Activated T-helper 17 cell treated with anti-CD3 and anti-CD28 coated beads, Interleukin-2, amount 50 U/mL, for 72 hours (primary cell): ENCODE measurements around the gene MLYCD. TPM values are rescaled to one million over a fixed set of nuclear protein-coding genes. Genes with fewer than 3 reads are reported as not detected.

Experiments
- ATAC-seq: fragments of 150-1000 bp; cut with Tn5 transposase; replicated peaks from 2 replicates; pipeline ENCODE4 v1.10.0; 2021; ENCODE audit warnings: mild to moderate bottlenecking, moderate library complexity
- H3K27ac Mint-ChIP-seq: one replicate; pipeline ENCODE4 v1.8.0; 2022; ENCODE audit warnings: mixed read lengths
- H3K27me3 Mint-ChIP-seq: one replicate; pipeline ENCODE4 v1.8.0; 2022; ENCODE audit warnings: mixed read lengths
- H3K36me3 Mint-ChIP-seq: one replicate; pipeline ENCODE4 v1.8.0; 2022; ENCODE audit warnings: low read depth, mild to moderate bottlenecking, mixed read lengths
- H3K4me1 Mint-ChIP-seq: one replicate; pipeline ENCODE4 v1.8.0; 2022; ENCODE audit warnings: mixed read lengths
- H3K4me3 Mint-ChIP-seq: one replicate; pipeline ENCODE4 v1.8.0; 2022; ENCODE audit warnings: mild to moderate bottlenecking, mixed read lengths
- H3K9me3 Mint-ChIP-seq: one replicate; pipeline ENCODE4 v1.8.0; 2022; ENCODE audit warnings: mixed read lengths
- total RNA-seq, 2 donors: library from RNA; stranded (reverse); gene quantifications; one replicate each; pipeline ENCODE4 v1.2.3, GENCODE V29; 2022

MLYCD gene
- total RNA-seq, 2 donors from 2014 or later = 2.7 to 4.3 TPM

- no peak overlapping the region for H3K4me3 Mint-ChIP-seq
- ATAC-seq = no peak
- no peaks in the 10 kb centered on the region for H3K4me1 Mint-ChIP-seq
- H3K27me3 Mint-ChIP-seq = peaks cover 10% of the 10 kb centered on the region
- no peak overlapping the region for H3K27ac Mint-ChIP-seq
- H3K36me3 Mint-ChIP-seq = no peaks in the 10 kb centered on the region
- no peaks in the 10 kb centered on the region for H3K9me3 Mint-ChIP-seq
Measured at GRCh38 chr16:83886199-83886971, 12.5 kb upstream of the MLYCD start.

- Mint-ChIP-seq H3K36me3 (no peaks in the 10 kb centered on the region), H3K27me3 (peaks cover 8% of the 10 kb centered on the region), H3K9me3 (no peaks in the 10 kb centered on the region), H3K27ac (no peak overlapping the region), H3K4me3 (no peak overlapping the region), H3K4me1 (no peaks in the 10 kb centered on the region)
- ATAC-seq = no peak
Measured at GRCh38 chr16:83887080-83887479, 11.8 kb upstream of the MLYCD start.

- no peak for ATAC-seq
- peaks cover 10% of the 10 kb centered on the region for H3K27me3 Mint-ChIP-seq
- no peaks in the 10 kb centered on the region for H3K4me1 Mint-ChIP-seq
- H3K27ac Mint-ChIP-seq = no peak overlapping the region
- H3K4me3 Mint-ChIP-seq = no peak overlapping the region
- no peaks in the 10 kb centered on the region for H3K36me3 Mint-ChIP-seq
- no peaks in the 10 kb centered on the region for H3K9me3 Mint-ChIP-seq
Measured at GRCh38 chr16:83887564-83887963, 11.4 kb upstream of the MLYCD start.

GRCh38 chr16:83888672-83889044 is 10.3 kb upstream of the MLYCD start:
- Mint-ChIP-seq H3K4me3 (no peak overlapping the region), H3K27ac (no peak overlapping the region), H3K9me3 (no peaks in the 10 kb centered on the region), H3K27me3 (peaks cover 14% of the 10 kb centered on the region), H3K36me3 (no peaks in the 10 kb centered on the region), H3K4me1 (no peaks in the 10 kb centered on the region)
- ATAC-seq = no peak

GRCh38 chr16:83890359-83890758 is 8.6 kb upstream of the MLYCD start:
- Mint-ChIP-seq H3K9me3 (no peaks in the 10 kb centered on the region), H3K27ac (no peak overlapping the region), H3K4me1 (no peaks in the 10 kb centered on the region), H3K4me3 (no peak overlapping the region), H3K27me3 (peaks cover 14% of the 10 kb centered on the region), H3K36me3 (no peaks in the 10 kb centered on the region)
- no peak for ATAC-seq

GRCh38 chr16:83891742-83892141 is 7.2 kb upstream of the MLYCD start:
- Mint-ChIP-seq H3K27ac (no peak overlapping the region), H3K36me3 (no peaks in the 10 kb centered on the region), H3K27me3 (peaks cover 19% of the 10 kb centered on the region), H3K9me3 (no peaks in the 10 kb centered on the region), H3K4me3 (no peak overlapping the region), H3K4me1 (no peaks in the 10 kb centered on the region)
- no peak for ATAC-seq

GRCh38 chr16:83895243-83895642 is 3.7 kb upstream of the MLYCD start:
- ATAC-seq = no peak
- Mint-ChIP-seq H3K4me1 (peaks cover 11% of the 10 kb centered on the region), H3K27ac (no peak overlapping the region), H3K36me3 (peaks cover 6% of the 10 kb centered on the region), H3K9me3 (no peaks in the 10 kb centered on the region), H3K27me3 (peaks cover 19% of the 10 kb centered on the region), H3K4me3 (no peak overlapping the region)

GRCh38 chr16:83895942-83896341 is 3.0 kb upstream of the MLYCD start:
- Mint-ChIP-seq H3K36me3 (peaks cover 6% of the 10 kb centered on the region), H3K27me3 (peaks cover 15% of the 10 kb centered on the region), H3K4me1 (peaks cover 13% of the 10 kb centered on the region), H3K9me3 (no peaks in the 10 kb centered on the region), H3K27ac (no peak overlapping the region), H3K4me3 (no peak overlapping the region)
- no peak for ATAC-seq

GRCh38 chr16:83899272-83899897 is 470 bp downstream of the MLYCD start:
- peak overlapping the region; percentile 92 for H3K4me3 Mint-ChIP-seq
- peaks cover 28% of the 10 kb centered on the region for H3K4me1 Mint-ChIP-seq
- H3K27me3 Mint-ChIP-seq = peaks cover 4% of the 10 kb centered on the region
- H3K36me3 Mint-ChIP-seq = peaks cover 6% of the 10 kb centered on the region
- H3K9me3 Mint-ChIP-seq = no peaks in the 10 kb centered on the region
- ATAC-seq = peak; percentile 52
- H3K27ac Mint-ChIP-seq = peak overlapping the region; percentile 89

- peak overlapping the region; percentile 89 for H3K27ac Mint-ChIP-seq
- H3K4me1 Mint-ChIP-seq = peaks cover 28% of the 10 kb centered on the region
- ATAC-seq = no peak
- no peaks in the 10 kb centered on the region for H3K9me3 Mint-ChIP-seq
- peak overlapping the region; percentile 92 for H3K4me3 Mint-ChIP-seq
- H3K36me3 Mint-ChIP-seq = peaks cover 6% of the 10 kb centered on the region
- peaks cover 4% of the 10 kb centered on the region for H3K27me3 Mint-ChIP-seq
Measured at GRCh38 chr16:83899978-83900377, 1.1 kb downstream of the MLYCD start.

GRCh38 chr16:83900571-83900970 is 1.7 kb downstream of the MLYCD start:
- Mint-ChIP-seq H3K9me3 (no peaks in the 10 kb centered on the region), H3K4me3 (peak overlapping the region; percentile 92), H3K36me3 (peaks cover 6% of the 10 kb centered on the region), H3K27me3 (peaks cover 4% of the 10 kb centered on the region), H3K27ac (no peak overlapping the region), H3K4me1 (peaks cover 28% of the 10 kb centered on the region)
- no peak for ATAC-seq

- Mint-ChIP-seq H3K4me3 (peak overlapping the region; percentile 92), H3K27ac (no peak overlapping the region), H3K4me1 (peaks cover 28% of the 10 kb centered on the region), H3K9me3 (no peaks in the 10 kb centered on the region), H3K36me3 (peaks cover 6% of the 10 kb centered on the region), H3K27me3 (peaks cover 2% of the 10 kb centered on the region)
- ATAC-seq = no peak
Measured at GRCh38 chr16:83901101-83901500, 2.2 kb downstream of the MLYCD start.

- ATAC-seq = no peak
- Mint-ChIP-seq H3K9me3 (no peaks in the 10 kb centered on the region), H3K4me1 (peaks cover 24% of the 10 kb centered on the region), H3K36me3 (peaks cover 30% of the 10 kb centered on the region), H3K27ac (no peak overlapping the region), H3K4me3 (no peak overlapping the region), H3K27me3 (no peaks in the 10 kb centered on the region)
Measured at GRCh38 chr16:83903751-83904150, 4.8 kb downstream of the MLYCD start.

- H3K4me1 Mint-ChIP-seq = peaks cover 10% of the 10 kb centered on the region
- ATAC-seq = no peak
- no peak overlapping the region for H3K4me3 Mint-ChIP-seq
Measured at GRCh38 chr16:83906683-83907082, 7.8 kb downstream of the MLYCD start.

GRCh38 chr16:83907111-83907510 is 8.2 kb downstream of the MLYCD start:
- Mint-ChIP-seq H3K9me3 (no peaks in the 10 kb centered on the region), H3K36me3 (peaks cover 57% of the 10 kb centered on the region), H3K4me1 (peaks cover 6% of the 10 kb centered on the region), H3K27ac (no peak overlapping the region), H3K27me3 (no peaks in the 10 kb centered on the region), H3K4me3 (no peak overlapping the region)
- ATAC-seq = no peak

More at GRCh38 chr16:83906683-83907082, 7.8 kb downstream of the MLYCD start:
- Mint-ChIP-seq H3K9me3 (no peaks in the 10 kb centered on the region), H3K27ac (no peak overlapping the region), H3K27me3 (no peaks in the 10 kb centered on the region), H3K36me3 (peaks cover 53% of the 10 kb centered on the region)
